HG02610 (cell line): ENCODE measurements around the gene SNTA1.
"Not testable (repeated sequence)": the region's sequence is repeated elsewhere in the genome, so short reads cannot be mapped to it uniquely, and the experiment has no call there.

Source experiments
- ATAC-seq: cut with Tn5 transposase; IDR thresholded peaks from one replicate; pipeline ENCODE4 v1.9.1; 2021; ENCODE audit warnings: mild to moderate bottlenecking, moderate library complexity; ENCODE audit not compliant: unreplicated experiment

Gene SNTA1

DNA sequence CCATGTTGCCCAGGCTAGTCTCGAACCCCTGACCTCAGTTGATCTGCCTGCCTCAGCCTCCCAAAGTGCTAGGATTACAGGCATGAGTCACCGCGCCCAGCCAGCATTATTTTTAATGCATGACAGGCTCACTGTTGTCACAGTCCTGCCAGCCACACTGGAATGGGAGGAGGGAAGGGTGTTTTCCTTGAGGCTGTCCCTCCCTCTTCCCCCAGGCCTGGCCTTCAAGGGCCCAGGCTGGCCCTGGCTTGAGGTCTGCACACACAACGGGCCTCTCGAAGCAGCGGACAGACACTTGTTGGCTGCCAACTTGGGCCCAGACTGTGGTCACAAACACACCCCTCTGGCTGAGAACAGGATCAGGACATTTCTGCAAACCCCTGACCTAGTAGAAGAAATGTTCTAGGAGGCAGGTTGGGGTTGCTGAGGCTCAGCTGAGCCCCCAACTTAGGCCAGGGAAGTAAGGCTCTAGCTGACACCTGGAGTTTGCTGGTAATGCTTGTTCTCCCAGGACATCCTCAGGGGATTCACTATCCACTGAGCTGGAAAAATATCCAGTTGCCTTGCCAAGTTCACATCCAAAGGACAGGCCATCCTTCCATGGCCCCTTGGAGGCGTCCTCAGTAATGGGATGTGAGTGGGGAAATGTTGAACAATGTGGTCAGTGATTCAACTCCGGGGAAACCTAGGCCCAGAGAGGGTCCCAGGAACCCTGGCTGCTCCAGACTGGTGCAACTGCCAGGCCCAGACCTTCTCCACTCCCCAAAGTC is 9.9 kb downstream of the SNTA1 start:
- no peak for ATAC-seq

DNA sequence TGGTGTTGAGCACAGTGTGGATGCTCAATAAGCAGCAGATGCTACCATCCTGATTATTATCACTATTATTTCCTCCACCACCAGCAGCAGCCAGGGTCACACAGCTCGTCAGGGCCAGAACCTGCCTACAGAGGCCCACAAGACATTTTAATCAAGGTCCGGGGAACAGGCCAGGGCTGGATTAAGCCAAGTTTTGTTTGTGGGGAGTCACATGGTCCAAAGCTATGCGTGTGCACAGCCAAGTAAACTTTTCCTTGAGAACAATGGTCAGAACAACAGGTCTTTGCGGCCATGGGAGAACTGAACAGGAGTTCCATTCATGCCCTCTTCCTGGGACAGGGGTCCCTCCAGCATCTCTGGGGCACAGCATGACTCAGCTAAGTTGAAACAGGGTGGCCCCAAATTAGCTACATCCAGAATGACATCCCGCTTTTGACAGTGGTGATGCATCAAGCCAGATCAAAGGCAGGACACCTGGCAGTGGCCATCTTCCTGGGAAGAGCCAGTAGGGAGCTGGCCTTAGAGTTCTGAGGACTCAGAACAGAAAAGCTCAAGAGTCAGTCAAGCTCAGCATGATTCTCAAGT is 11.7 kb downstream of the SNTA1 start:
- ATAC-seq: no peak

DNA sequence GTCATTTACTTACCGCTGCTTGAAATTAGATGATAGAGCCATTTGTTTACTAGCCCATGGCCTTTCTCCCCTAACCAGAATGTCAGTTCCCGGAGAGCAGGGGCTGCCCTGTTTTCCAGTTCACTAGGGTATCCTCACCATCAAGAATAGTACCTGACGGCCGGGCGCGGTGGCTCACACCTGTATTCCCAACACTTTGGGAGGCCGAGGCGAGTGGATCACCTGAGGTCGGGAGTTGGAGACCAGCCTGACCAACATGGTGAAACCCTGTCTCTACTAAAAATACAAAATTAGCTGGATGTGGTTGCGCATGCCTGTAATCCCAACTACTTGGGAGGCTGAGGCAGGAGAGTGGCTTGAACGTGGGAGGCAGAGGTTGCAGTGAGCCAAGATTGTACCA is 19.7 kb downstream of the SNTA1 start:
- not testable (repeated sequence) for ATAC-seq

DNA sequence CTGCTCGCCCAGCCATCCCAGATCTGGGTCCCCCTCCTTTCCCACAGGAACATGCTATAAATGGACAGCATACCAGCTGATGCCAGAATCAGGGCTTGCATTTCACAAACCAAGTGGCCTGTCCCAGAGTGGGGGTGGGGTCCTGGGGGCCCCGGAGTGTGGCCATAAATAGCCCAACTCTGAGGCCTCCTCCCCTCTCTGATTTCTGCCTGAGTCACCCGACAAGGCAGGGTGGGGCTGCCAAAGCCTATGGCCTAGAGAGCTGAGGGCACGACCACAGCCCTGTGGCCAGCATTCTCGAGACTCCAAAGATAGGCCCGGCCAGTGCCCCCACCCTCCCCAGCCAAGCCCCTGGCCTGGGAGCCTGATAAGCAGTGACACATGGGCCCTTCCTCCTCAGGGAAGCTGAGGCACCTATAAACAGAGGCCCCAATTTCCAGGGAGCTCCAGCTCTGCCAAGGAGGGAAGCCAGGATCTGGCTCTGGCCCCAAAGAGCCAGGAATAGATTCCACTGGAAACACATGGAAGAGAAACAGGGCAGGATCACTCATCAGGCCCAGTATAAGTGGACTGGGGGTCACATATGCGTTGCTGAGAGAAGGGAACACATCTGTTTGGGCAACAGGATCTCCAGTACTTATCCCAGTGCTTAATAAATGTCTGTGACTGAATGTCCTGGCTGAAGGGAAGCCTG is 20.3 kb downstream of the SNTA1 start:
- no peak for ATAC-seq

DNA sequence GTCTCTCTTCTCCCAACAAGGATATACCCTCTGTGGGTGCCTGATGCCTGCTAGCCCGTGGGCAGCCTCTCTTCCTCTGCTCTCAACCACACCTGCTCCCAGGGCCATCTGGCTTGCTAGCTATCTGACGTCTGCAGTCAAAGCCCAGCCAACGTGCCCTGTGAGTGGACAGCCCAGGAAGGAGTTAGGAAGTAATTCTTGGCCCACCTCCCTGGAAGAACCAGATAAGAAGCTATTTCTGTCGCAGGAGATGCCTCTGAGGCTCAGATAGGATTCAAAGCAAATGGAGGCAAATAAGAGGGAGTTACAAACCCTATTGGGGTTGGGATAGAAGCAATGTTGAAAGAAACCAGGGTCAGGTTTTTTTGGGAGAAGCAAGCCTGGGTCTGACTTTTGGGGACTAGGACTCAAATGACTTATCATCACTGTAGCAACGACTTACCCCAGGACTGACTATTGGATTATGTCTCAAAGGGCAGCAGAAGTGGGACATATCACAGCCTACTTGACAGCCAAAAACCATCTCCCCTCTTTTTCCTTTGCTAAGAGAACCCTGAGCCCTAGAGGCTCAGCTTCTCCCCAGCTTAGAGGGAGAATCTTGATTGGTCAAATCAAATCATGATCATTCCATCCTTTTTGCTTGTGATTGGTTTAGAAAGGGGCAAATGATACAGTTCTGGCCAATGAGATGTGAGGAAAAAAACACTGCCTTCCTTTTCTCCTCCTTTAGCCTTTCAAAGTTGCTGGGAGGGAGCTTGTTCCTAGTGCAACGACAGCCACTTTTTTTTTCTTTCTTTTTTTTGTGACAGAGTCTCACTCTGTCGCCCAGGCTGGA is 24.2 kb downstream of the SNTA1 start:
- ATAC-seq: no peak

DNA sequence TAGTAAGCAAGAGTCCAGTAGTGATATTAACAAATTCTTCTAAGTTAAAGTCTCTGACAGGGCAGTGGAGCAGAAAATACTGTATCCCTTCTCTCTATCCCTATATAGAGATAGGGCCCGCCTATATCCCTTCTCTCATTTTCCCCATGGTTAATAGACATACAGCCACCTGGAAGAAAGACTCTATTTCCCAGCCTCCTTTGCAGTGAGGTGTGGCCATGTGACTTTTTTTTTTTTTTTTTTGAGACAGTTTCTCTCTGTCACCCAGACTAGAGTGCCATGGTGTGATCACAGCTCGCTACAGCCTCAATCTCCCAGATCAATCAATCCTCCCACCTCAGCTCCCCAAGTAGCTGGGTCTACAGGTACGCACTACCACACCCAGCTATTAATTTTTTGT is 25.5 kb downstream of the SNTA1 start:
- no peak for ATAC-seq

DNA sequence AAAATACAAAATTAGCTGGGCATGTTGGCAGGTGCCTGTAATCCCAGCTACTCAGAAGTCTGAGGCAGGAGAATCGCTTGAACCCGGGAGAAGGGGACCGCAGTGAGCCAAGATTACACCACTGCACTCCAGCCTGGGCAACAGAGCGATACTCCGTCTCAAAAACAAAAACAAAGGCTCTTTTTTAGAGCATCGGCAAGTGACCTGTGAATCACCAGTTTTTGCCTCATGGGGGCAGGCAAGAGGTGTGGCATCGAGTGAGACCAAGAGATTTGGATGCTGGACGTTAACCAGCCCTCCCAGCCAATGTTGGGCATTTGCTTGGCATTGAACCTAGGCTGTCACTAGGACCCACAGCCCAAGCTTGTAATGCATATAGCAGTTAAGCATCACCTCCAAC is 27.6 kb downstream of the SNTA1 start:
- no peak for ATAC-seq

DNA sequence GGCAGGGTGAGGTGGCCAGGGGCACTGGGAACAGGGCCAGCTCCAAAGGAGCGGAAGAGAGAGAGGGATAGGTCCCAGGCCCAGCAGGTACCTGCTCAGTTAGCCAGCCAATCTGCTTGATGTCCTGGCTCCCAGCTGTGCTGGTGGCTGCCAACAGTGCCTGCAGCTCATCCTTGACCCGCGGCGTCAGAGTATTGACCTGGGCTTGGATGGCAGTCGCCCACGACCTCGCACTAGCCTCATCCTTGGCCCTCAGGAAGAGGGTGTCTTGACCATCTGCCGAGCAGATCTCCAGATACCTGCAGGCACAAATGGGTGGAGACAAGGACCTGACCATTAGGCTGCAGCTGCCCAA is 31.1 kb downstream of the SNTA1 start:
- no peak for ATAC-seq

DNA sequence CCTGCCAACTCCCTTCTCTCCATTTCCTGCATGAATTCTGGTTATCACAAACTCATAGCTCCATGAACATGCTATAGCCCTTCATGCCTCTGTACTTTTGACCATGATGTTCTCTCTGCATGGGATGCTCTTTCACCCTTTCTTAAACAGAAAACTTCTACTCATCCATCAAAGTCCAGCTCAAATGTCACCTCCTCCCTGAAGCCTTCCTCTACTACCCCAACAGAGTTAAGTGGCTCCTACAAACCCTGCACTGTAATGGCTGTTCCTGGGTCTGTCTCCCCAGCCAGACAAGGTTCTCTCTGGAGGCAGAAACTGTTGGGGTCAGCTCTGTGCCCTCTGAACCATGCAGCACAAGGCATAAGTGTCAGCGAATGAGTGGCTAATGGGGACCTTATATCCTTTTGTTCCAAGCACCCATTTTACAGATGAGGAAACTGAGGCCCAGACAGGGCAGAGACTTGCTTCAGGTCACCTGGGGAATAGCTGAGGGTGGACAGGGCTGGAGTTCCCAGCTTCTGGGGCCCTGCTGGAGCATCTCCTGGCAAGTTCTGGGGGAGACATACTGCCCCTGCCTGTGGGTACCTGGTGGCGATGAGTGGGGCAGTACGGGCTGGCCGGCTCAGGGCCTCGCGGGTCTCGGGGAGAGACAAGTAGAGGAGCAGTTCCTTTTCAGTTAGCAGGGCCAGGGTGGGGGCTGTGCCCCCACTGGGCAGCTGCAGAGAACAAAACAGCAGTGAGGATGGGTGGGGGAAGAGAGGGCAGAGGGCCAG is 31.7 kb downstream of the SNTA1 start:
- ATAC-seq: no peak

DNA sequence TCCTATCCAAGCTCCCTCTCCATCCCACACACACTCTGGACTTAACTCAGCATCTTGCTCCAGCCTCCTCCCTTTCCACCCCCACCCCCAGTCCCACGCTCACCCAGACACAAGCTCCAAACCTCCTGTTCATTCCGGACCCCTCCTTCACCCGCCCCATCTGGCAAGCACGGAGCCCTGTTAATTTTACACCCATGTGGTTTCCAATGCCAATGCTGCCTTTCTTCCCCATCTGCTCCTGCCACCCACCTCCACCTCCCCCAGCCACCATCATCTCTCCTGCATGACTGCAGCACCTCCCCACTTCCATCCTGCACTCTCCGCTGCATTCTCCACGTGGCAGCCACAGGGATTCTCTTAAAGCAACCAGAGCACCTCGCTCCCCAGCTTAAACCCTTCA is 32.3 kb downstream of the SNTA1 start:
- ATAC-seq: no peak

DNA sequence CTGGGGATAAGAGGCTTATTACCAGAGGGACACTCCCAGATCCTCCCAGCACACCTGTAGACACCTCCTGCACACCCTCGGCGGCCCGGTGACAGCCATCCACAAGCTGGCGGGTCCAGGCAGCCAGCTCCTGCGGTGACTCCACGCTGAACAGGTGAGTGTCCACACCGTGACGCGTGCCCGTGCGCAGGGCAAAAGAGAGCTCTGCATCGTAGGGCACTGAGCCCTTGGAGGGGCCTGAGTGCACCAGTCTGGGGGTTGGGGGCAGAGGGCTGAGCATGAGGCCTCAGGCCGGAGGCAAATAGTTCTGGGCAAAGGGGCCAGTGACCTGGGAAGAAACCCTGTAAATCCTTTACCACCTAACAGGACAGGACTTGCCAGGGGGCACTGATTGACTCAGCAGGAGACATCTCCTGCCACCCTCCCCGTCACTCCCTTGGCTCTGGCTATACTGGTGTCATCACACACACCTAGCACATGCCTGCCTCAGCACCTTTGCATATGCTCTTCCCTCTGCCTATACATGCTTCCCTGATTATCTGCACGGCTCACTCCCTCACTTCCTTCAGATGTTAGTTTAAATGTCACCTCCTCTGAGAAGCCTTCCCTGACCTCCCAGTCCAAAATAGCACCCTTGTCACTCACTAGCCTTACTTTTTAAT is 33.4 kb downstream of the SNTA1 start:
- no peak for ATAC-seq

DNA sequence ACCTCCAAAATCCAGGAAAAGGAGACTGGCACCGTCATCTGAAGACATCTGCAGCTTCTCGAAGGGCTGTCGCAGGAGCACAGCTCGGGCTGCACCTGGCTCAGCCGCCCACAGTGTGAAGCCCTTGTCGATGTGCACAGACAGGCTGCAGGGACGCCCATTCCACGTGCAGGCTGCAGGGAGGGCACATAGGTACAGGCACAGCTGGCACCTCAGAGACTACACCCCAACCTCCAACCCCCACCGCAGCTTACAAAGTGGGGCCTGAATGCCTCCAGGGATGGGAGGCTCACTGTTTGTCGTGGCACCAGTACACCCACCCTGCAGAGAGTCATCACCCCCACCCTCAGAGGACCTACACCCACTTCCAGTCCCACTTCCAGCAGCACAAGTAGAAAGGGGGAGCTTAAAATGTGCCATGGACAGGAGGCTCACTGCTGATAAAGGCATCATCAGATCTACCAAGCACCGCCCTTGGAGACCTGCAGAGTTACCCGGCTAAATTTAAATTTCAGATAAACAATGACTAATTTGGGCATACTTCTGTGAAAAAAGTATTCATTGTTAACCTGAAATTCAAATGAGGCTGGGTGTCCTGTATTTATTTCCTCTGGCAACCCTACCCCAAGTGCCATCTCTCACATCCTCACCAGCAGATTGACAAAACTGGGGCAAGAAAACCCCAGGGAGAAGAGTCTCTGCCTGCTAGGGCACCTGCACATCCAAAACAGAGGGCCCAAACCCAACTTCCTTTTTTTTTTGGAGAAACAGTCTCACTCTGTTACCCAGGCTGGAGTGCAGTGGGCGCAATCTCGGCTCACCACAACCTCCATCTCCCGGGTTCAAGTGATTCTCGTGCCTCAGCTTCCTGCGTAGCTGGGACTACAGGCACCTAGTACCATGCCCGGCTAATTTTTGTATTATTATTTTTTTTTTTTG is 34.6 kb downstream of the SNTA1 start:
- no peak for ATAC-seq

DNA sequence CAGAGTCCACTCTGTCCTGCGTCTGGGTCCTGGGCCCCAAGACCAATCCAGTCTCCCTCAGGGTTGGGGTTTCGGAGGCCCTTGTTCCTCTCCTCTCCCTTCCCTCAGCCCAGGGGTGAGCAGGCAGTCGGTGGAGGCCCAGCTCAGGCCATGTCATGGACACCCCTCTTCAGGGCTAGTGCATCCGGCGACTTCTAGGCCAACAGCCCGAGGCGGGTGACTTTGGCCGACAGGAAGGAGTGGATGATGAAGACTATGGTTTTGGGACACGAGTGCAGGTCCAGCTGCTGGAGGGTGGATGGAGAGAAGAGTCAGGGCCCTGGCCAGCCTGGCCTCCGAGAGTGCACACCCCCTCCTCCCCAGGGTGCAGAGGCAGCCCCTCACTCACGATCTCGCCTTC is 35.2 kb downstream of the SNTA1 start:
- no peak for ATAC-seq

DNA sequence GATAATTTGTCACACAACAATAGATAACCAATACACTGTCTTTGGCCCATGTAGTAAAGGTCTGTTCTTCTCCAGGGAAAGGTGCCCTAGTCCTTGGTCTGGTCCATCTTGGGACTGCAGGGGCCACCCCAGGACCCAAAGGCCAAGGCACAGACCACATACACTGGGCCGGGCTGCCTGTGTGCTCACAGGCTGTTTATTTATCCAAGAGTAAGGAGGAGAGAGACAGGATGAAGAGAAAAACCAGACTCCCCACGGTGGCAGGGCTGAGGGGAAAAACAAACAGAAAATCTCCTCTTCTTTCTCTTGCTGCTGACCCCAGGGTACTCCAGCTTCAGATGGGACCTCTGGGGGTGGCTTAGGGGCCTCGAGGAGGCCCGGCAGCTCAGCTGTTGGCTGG is 35.8 kb downstream of the SNTA1 start:
- no peak for ATAC-seq

DNA sequence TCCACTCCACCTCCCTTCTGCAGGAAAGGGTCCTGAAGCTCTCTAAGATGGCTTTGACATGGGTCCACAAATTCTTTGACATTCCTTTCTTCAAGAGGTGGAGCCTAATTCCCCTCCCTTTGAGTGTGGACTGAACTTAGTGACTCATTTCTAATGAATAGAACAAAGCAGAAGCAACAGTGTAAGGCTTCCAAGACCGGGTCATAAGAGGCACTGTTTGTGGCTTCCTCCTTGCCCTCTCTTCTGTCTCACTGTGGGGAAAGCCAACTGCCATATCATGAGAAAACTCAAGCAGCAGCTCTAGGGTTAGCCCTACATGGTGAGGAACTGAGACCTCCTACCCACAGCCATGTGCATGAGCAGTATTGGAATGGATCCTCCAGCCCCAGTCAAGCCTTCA is 36.3 kb downstream of the SNTA1 start:
- ATAC-seq: no peak

DNA sequence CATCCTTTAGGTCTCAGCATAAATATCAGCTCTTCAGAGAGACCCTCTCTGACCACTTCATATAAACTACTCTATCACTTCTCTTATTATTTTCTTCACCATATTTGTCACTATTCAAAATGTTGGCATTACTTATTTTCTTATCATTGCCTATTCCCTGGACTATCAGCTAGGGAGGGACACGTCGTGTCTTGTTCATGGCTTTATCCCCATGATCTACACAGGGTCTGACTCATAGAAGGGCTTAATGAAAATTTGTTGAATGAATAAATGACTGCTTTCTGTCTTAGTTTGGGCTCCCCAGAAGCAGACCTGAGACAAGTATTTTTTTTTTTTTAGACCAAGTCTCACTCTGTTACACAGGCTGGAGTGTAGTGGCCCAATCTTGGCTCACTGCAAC is 39.3 kb downstream of the SNTA1 start:
- ATAC-seq: no peak

DNA sequence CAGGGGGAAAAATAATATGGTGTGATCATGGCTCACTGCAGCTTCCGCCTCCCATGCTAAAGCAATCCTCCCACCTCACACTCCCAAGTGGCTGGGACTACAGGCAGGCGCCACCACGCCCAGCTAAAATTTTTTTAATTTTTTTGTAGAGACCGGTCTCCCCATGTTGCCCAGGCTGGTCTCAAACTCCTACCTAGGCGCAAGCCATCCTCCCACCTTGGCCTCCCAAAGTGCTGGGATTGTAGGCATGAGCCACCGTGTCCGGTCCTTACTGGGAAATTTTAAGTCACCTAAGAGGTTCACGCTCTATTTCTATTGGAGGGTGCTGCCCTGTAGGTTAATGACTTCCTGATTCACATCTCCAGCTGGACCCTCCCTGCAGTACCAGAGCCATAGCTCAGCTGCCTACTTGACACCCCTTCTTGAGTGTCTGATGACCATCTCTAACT is 41.6 kb downstream of the SNTA1 start:
- ATAC-seq: no peak

DNA sequence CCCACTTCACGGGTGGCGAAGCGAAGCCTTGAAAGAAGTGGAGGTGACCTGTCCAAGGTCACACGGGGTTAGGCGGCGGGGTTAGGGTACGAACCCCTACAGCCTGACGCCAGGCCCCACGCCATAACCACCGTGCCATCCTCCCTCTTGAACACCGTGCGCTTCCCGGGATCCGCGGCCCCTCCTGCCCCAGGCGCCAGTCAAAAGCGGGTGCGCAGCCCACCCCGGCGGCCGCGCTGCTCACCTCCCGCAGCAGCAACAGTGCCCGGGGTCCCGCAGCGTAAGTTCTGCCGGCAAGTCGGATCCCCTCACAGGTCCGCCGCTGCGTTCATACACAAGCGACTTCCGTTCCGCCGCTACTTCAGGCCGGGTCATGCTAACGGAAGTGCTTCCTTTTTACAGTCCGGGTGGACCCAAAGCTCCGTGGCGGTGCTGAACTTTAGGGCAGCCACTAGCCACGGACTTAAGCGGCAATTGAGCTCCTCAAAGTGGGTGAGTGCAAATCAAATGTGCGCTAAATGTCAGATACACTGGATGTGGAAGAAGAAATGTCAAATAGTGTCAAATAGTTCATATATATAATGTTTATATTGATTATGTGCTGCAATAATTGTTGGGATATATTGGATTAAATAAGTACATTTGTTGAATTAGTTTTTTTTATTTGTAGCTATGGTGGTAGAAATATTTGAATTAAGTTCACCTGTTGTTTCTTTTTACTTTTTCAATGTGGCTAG is 42.2 kb downstream of the SNTA1 start, which contains the start of gene CDK5RAP1:
CDK5RAP1 (minus strand) TSS at position 336 of the 737 bp plus-strand sequence. CDS start 4,455 bp downstream, outside the sequence.
- ATAC-seq: peak; percentile 88
